Fibroblast of the aortic adventitia (primary cell): ENCODE results near the gene SAMD14. TPM values are rescaled to one million over a fixed set of nuclear protein-coding genes. Genes with fewer than 3 reads are reported as not detected.

ENCODE experiments used
- DNase-seq: peaks from one replicate; pipeline ENCODE4 v3.0.0-alpha.2; 2010; ENCODE audit warnings: low read depth
- H3K4me3 ChIP-seq: 2 replicates; pipeline ENCODE4 v1.5.1; 2011; ENCODE audit warnings: low read depth, mild to moderate bottlenecking, control low read depth, low read length, moderate library complexity
- total RNA-seq: library from RNA; depleted of rRNA; stranded (reverse); fragments of >200 nt; gene quantifications from 2 replicates; pipeline ENCODE4 v1.2.3, GENCODE V29; 2012; ENCODE audit warnings: low replicate concordance
- TF ChIP-seq, protein P1 (sequence below): IDR thresholded peaks from 2 replicates; pipeline ENCODE4 v1.5.1; 2011; ENCODE audit warnings: mild to moderate bottlenecking, low read length, control low read depth, inconsistent platforms; ENCODE audit not compliant: insufficient read depth

Gene SAMD14
- total RNA-seq, 1 donor: 1.6 TPM

DNA sequence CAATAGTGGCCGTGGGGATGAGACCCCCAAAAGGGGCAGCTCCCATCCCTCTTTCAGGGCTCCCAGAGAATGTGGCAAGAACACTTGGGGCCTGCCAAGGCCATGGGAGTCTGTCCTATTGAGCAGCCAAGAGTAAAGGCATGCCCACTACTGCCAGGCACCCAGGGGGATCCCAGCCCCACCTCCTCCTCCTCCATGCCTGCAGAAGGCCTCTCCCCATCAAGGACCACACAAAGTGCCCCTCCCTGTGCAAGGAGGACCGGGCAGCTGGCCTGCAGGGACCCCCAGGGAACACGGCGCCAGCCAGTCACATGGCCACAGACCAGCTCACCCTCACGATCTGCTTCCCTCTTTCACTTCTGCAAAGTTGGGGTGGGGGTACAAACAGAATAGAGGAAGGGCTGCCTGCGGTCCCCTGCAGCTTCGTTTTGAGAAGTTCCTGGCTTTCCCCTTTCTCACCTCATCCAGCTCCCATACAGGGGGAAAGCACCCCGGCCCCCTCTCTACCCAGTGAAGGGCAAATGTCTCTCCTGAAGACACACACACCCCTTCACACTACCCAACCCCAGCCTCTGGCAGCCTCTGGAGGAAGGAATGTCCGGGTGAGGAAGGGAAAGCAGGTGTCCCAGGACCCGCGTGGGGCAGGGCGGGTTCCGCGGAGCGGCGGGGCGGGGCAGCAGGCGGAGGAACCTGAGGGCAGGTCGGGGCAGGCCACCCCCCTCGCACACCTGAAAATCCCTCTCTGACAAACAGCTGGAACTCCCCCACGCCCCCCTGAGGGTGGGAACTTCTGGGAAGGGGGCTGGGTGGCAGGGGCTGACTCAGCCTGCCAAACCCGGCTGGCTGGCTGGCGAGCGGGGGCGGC is 18.5 kb upstream of the SAMD14 start:
- peak; percentile 36 for DNase-seq
- TF ChIP-seq, protein P1, sequence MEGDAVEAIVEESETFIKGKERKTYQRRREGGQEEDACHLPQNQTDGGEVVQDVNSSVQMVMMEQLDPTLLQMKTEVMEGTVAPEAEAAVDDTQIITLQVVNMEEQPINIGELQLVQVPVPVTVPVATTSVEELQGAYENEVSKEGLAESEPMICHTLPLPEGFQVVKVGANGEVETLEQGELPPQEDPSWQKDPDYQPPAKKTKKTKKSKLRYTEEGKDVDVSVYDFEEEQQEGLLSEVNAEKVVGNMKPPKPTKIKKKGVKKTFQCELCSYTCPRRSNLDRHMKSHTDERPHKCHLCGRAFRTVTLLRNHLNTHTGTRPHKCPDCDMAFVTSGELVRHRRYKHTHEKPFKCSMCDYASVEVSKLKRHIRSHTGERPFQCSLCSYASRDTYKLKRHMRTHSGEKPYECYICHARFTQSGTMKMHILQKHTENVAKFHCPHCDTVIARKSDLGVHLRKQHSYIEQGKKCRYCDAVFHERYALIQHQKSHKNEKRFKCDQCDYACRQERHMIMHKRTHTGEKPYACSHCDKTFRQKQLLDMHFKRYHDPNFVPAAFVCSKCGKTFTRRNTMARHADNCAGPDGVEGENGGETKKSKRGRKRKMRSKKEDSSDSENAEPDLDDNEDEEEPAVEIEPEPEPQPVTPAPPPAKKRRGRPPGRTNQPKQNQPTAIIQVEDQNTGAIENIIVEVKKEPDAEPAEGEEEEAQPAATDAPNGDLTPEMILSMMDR: peak; percentile 31
- peak overlapping the region; percentile 81 for H3K4me3 ChIP-seq

DNA sequence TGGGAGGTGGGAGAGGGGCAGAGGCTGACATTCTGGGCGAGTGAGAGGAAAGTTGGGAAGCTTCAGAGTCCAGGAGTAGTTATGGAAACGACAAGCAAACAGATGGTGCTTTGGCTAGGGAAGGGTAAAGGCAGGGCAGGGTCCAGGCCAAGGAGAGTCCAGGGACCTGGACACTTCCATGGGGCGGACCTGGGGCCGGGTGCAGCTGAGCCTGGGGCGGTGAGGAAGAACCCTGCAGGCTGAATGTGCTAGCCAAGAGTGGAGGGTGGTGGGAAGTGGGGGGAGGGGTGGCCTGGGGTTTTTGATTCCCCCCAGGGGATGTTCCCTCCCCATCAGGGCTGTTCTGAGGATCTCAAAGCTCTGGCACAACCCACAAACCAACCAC is 17.9 kb upstream of the SAMD14 start:
- DNase-seq: no peak
- H3K4me3 ChIP-seq: peak overlapping the region; percentile 81
- TF ChIP-seq, protein P1: no peak

DNA sequence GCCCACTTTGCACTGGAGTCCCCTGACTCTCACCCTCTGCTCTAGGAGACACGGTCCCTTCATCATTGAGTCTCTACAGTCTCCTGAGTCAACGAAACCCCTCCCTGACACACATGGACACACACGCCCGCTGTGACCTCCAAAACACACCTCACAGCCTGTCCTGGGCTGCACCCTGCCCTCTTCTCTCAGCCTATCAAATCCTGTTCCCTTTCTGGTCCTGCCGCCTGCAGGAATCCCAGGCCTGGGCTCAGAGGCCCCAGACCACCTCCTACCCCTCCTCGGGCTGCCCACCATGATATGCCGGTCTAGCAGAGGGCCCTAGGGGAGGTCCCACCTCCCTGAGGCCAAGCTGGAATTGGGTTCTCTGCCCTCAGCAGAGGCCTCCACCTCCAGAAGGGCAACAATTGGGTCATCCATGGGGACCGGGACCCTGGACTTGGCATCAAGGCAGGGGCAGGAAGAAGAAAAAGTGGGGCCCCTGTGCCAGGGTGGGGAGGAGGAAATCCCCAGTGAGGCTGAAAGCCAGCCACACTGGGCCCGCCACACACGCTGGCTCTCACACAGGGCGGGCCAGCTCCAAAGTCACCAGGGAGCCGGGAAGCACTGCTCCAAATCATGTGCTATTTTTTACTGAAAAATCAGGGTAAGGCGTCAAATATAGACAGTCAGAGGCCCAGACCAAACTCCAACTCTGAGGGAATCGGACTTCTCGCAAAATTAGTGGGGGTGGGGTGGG is 17.1 kb upstream of the SAMD14 start:
- DNase-seq: no peak
- TF ChIP-seq, protein P1: no peak
- peak overlapping the region; percentile 81 for H3K4me3 ChIP-seq

DNA sequence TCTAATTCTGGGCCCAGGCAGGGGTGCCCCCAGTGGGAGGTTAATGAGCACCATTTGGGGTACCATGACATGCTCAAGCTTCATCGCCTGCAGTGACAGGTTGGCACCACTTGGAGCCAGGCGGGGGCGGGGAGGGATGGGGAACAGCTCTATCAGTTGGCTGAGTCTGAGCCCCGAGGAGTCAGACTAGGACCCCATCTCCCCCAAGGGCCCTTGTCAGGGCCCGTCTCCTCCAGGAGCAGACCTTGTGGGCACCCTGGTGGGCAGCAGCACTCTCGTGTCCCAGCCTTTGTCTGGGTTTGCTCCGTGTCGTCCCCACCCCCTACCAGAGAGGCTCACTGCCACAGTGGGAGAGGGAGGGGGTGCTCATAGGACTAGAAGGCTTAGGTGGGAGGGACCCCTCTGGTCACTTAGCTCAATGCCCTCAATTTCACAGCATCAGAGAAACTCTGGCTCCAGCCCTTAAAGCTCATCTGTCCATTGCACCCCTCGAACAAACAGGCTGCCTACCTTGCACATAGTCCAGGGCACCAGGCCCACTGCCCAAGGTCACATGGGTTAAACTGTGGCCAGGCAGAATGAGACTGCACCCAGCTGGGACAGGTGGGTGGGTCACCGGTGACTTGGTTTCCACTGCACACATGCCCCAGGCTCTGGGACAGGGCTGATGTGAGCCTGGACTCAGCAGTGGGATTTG is 16.4 kb upstream of the SAMD14 start:
- TF ChIP-seq, protein P1: no peak
- DNase-seq: no peak
- peak overlapping the region; percentile 81 for H3K4me3 ChIP-seq

DNA sequence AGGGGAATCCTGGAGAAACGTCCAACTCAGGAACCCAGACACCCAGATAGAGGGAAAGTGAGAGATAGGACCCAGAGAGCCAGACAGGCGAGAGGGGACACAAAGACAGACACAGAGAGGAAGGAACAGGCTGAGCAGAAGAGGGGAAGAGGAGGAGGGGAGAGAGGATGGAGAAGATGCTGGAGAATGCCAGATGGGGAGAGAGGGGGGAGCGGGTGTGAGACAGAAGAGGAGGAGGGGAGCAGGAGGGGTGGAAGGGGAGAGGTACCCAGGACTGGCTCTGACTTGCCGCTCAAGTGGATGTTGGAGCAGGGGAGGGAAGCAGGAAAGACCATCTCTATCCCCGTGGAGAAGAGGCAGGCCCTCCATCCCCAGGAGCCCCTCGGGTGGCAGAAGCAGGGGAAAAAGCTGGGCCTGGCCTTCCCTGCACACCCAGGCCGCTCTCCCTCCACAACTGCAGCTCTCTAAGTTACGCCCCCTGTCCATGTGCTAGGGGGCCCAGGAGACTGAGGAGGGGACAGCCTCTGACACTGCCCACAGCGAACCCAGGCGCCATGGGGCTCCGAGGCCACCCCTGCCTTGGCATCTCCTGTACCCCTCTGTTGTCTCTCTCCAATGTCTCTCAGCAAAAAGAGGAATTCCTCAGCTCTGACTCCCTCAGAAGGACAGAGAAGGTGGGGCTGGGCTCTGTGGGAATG is 15.7 kb upstream of the SAMD14 start:
- DNase-seq: no peak
- TF ChIP-seq, protein P1: no peak
- H3K4me3 ChIP-seq: peak overlapping the region; percentile 81

DNA sequence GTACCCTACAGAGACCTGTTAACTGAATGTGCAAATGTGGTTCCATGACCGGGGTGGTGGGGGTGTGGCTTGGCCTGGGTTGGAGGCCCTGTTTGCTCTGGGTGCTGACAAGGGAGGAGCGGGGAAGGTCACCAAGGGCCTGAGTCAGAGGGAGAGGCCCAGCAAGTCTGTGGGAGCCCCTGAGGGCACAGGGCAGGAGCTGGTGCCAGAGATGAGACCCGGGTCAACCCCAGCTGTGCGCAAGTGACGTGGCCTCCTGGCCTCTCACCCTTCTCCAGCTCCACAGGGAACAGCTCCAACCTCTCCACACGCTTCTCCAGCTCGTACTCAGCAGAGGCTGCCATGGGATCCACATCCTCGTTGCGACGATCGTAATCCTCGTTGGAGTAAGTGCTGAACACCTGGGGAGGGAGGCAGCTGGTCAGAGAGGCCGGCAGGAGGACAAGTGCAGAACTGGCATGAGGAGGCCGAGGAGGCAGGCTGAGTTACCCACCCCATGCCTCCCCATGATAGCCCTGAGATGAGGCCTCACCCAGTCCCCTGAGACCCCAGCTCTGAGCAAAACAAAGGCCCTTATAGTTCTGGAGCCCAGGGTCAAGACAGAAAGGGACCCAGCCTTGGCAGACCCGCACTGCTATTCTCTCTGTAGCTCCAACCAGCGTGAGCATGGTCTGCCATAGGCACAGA is 15.0 kb upstream of the SAMD14 start:
- H3K4me3 ChIP-seq: no peak overlapping the region
- TF ChIP-seq, protein P1: no peak
- no peak for DNase-seq
